Measurements from ENCODE around the gene NEU1.

Gene NEU1

GRCh38 chr6:31861150-31861549 lies 1.5 kb downstream of the NEU1 start:
- TF ChIP-seq ZFP30 (CRISPR knock-in tag; IDR thresholded peaks at IDR 0.05) (no peak), CSRNP3 (CRISPR knock-in tag; IDR thresholded peaks at IDR 0.05) (no peak)
- ATAC-seq: no peak

DNA sequence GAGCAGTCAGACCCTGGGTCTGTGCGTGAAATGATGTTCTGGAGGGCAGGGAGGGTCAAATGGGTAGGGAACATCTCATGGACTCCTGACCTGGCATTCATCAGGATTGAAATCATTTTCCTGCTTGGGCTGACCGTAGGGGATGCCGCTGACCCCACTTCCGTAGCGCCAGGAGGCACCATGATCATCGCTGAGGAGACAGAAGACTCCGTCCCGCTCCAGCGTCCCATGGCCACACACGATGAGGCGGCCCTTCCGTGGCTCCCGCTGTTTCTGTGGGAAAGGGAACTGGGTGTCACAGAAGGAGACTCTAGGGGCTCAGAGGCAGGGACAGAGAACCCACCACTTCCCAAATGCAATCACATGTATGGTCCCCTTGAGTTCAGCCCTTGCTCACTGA lies 2.3 kb downstream of the NEU1 start:
- no peak for ATAC-seq
- TF ChIP-seq ESRRG (CRISPR knock-in tag; IDR thresholded peaks at IDR 0.05): no peak
- no peak for TF ChIP-seq CSDC2 (CRISPR knock-in tag; IDR thresholded peaks at IDR 0.05)
- no peak for TF ChIP-seq PPARA (CRISPR knock-in tag; IDR thresholded peaks at IDR 0.05; ENCODE audit: borderline replicate concordance)
- TF ChIP-seq ISL1 (CRISPR knock-in tag; IDR thresholded peaks at IDR 0.05): no peak
- no peak for TF ChIP-seq ZFP3 (CRISPR knock-in tag; IDR thresholded peaks at IDR 0.05)
- TF ChIP-seq ZNF8 (CRISPR knock-in tag; IDR thresholded peaks at IDR 0.05): no peak
- no peak for TF ChIP-seq ZFP30 (CRISPR knock-in tag; IDR thresholded peaks at IDR 0.05)
- no peak for TF ChIP-seq RARB (CRISPR knock-in tag; IDR thresholded peaks at IDR 0.05)
- no peak for TF ChIP-seq ARNTL (CRISPR knock-in tag; IDR thresholded peaks at IDR 0.05; ENCODE audit: borderline replicate concordance, low read depth)
- TF ChIP-seq, protein P1, sequence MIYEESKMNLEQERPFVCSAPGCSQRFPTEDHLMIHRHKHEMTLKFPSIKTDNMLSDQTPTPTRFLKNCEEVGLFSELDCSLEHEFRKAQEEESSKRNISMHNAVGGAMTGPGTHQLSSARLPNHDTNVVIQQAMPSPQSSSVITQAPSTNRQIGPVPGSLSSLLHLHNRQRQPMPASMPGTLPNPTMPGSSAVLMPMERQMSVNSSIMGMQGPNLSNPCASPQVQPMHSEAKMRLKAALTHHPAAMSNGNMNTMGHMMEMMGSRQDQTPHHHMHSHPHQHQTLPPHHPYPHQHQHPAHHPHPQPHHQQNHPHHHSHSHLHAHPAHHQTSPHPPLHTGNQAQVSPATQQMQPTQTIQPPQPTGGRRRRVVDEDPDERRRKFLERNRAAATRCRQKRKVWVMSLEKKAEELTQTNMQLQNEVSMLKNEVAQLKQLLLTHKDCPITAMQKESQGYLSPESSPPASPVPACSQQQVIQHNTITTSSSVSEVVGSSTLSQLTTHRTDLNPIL (CRISPR knock-in tag; IDR thresholded peaks at IDR 0.05; ENCODE audit: low read depth): no peak
- TF ChIP-seq GLIS3 (CRISPR knock-in tag; IDR thresholded peaks at IDR 0.05): no peak
- no peak for TF ChIP-seq BACH2 (CRISPR knock-in tag; IDR thresholded peaks at IDR 0.05; ENCODE audit: borderline replicate concordance)
- TF ChIP-seq OSR1 (CRISPR knock-in tag; IDR thresholded peaks at IDR 0.05): no peak
- TF ChIP-seq TSHZ2 (CRISPR knock-in tag; IDR thresholded peaks at IDR 0.05): no peak
- no peak for TF ChIP-seq ZNF70 (CRISPR knock-in tag; IDR thresholded peaks at IDR 0.05)
- TF ChIP-seq ZC3H10 (CRISPR knock-in tag; IDR thresholded peaks at IDR 0.05): no peak
- no peak for TF ChIP-seq ZNF565 (CRISPR knock-in tag; conservative IDR thresholded peaks at IDR 0.05; ENCODE audit: low read depth)

DNA sequence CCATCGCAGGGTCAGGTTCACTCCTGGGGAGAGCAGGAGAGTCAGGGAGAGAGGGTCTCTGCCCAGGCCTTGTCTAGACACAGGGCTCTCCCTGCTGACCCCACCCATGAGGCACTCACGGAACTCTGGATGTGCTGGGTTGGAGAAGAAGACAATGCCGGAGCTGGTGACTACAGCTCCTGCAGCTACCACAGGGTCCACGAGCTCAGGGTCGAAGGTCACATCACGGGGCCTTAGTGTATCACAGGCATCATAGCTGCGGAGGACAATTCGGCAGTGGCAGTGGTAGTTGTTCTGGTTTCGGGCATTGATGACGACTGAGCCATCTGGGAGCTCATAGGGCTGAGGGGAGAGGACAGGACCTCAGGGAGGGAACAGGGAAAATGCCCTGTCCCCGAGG lies 2.7 kb downstream of the NEU1 start:
- no peak for ATAC-seq
- TF ChIP-seq, protein P2, sequence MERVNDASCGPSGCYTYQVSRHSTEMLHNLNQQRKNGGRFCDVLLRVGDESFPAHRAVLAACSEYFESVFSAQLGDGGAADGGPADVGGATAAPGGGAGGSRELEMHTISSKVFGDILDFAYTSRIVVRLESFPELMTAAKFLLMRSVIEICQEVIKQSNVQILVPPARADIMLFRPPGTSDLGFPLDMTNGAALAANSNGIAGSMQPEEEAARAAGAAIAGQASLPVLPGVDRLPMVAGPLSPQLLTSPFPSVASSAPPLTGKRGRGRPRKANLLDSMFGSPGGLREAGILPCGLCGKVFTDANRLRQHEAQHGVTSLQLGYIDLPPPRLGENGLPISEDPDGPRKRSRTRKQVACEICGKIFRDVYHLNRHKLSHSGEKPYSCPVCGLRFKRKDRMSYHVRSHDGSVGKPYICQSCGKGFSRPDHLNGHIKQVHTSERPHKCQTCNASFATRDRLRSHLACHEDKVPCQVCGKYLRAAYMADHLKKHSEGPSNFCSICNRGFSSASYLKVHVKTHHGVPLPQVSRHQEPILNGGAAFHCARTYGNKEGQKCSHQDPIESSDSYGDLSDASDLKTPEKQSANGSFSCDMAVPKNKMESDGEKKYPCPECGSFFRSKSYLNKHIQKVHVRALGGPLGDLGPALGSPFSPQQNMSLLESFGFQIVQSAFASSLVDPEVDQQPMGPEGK (CRISPR knock-in tag; IDR thresholded peaks at IDR 0.05; ENCODE audit: borderline replicate concordance): no peak
- TF ChIP-seq OSR1 (CRISPR knock-in tag; IDR thresholded peaks at IDR 0.05) (no peak), ISL1 (CRISPR knock-in tag; IDR thresholded peaks at IDR 0.05) (no peak), ZFP3 (CRISPR knock-in tag; IDR thresholded peaks at IDR 0.05) (no peak), TOX (CRISPR knock-in tag; IDR thresholded peaks at IDR 0.05; ENCODE audit: borderline replicate concordance) (no peak), RARB (CRISPR knock-in tag; IDR thresholded peaks at IDR 0.05) (no peak), CSRNP3 (CRISPR knock-in tag; IDR thresholded peaks at IDR 0.05) (no peak), ZNF70 (CRISPR knock-in tag; IDR thresholded peaks at IDR 0.05) (no peak)
- TF ChIP-seq, protein P1 (CRISPR knock-in tag; IDR thresholded peaks at IDR 0.05; ENCODE audit: low read depth): no peak
